Keratinocyte (primary cell): ENCODE results near the gene FGF5.

Experiments
- CTCF ChIP-seq, 3 experiments: IDR thresholded peaks in 1 of 3; conservative IDR thresholded peaks in 1 of 3; optimal IDR thresholded peaks in 1 of 3; 2 replicates in 2 of 3; 3 replicates in 1 of 3; pipeline versions ENCODE3 to v1.5.1; 2011; ENCODE audit warnings: low read length in 3 of 3, mild to moderate bottlenecking in 3 of 3, moderate library complexity in 2 of 3, control low read depth in 1 of 3, inconsistent platforms in 1 of 3; ENCODE audit not compliant: insufficient read depth in 2 of 3; ENCODE audit errors: extremely low read depth in 1 of 3
- EZH2 ChIP-seq: IDR thresholded peaks from one replicate; pipeline ENCODE4 v1.6.1; 2012; ENCODE audit warnings: inconsistent platforms, mild to moderate bottlenecking, low read length, moderate library complexity

GRCh38 chr4:80252427-80252826, 14.0 kb upstream of the FGF5 start:
- TF ChIP-seq CTCF (optimal IDR thresholded peaks at IDR 0.05 in 1 of 3, IDR thresholded peaks at IDR 0.05 in 1 of 3, conservative IDR thresholded peaks at IDR 0.05 in 1 of 3; ENCODE audit: extremely low read depth in 1 of 3, insufficient read depth in 2 of 3, low read length in 3 of 3) (no peak), EZH2 (no peak)
